Erythroblast (primary cell): Measurements from ENCODE around the gene ALAS1.

Source experiments
- GATA1 ChIP-seq: IDR thresholded peaks from 2 replicates; pipeline ENCODE4 v1.6.1; 2011; ENCODE audit warnings: low read depth, mild to moderate bottlenecking, control low read depth, low read length, moderate library complexity
- POLR2A ChIP-seq: IDR thresholded peaks from 2 replicates; pipeline ENCODE4 v1.6.1; 2011; ENCODE audit warnings: mild to moderate bottlenecking, low read length

DNA sequence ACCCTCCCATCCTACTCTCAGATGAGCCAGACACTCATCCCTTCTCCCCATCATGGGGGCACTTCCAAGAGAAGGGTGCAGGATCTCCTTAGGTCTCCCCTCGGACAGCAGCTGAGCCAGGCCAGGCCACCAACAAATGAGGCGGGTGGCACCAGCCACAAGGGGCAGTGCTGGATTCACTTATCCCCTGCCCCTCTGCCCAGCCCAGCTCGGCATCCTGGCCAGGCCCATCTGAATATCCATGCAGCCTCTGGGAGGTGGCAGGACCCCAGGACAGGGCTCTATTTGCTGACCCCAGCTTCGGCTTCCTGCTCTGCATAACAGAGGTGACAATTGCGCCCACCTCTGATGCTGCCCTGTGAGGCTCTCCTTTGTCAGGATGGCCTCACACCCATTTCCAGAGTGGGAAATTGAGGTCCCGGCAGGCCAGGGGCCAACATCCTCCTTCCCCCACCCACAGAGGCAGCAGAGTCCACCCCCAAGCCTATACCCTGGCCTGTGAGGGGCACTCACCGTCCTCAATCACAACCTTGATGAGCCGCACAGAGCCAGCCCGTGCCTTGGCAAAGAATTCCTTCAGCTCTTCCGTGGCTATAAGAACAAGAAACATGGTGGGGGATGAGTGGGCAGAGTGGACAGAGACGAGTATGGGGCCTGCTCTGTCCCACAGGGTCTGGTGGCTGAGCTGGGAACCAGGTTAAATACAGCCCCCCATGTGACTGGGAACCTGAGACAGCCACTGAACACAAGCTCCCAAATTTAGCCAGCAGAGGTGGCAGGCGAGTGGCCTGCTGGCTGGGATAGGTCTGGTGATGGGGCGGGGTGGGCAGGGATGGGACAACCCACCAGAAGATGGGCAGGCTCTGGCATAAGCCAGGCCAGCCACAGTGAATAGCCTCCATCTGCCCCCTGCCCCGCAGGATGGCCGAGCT lies 36.8 kb downstream of the ALAS1 start:
- TF ChIP-seq POLR2A (no peak), GATA1 (no peak)
